GM10847 (cell line): Measurements from ENCODE around the gene ZNF683.

Experiments used
- POLR2A ChIP-seq: IDR thresholded peaks from 2 replicates; pipeline ENCODE4 v1.6.1; 2011; ENCODE audit not compliant: insufficient read length; ENCODE audit errors: extremely low read depth

Gene ZNF683

GRCh38 chr1:26335774-26336476 is 36.6 kb downstream of the ZNF683 start:
- TF ChIP-seq POLR2A, result no peak

GRCh38 chr1:26330276-26330675 is 42.3 kb downstream of the ZNF683 start:
- no peak for TF ChIP-seq POLR2A

GRCh38 chr1:26328597-26328996 is 44.0 kb downstream of the ZNF683 start:
- no peak for TF ChIP-seq POLR2A

- TF ChIP-seq POLR2A, result no peak
Measured at GRCh38 chr1:26327956-26328362, 44.6 kb downstream of the ZNF683 start.

GRCh38 chr1:26324550-26324949 is 48.0 kb downstream of the ZNF683 start:
- no peak for TF ChIP-seq POLR2A

- no peak for TF ChIP-seq POLR2A
Measured at GRCh38 chr1:26323382-26323781, 49.2 kb downstream of the ZNF683 start.

GRCh38 chr1:26322042-26322331 is 50.6 kb downstream of the ZNF683 start:
- no peak for TF ChIP-seq POLR2A

GRCh38 chr1:26321315-26322041 is 51.1 kb downstream of the ZNF683 start:
- no peak for TF ChIP-seq POLR2A

- no peak for TF ChIP-seq POLR2A
Measured at GRCh38 chr1:26320896-26321295, 51.7 kb downstream of the ZNF683 start.

- TF ChIP-seq POLR2A, result peak; percentile 20
Measured at GRCh38 chr1:26318338-26319064, 54.0 kb downstream of the ZNF683 start.

- no peak for TF ChIP-seq POLR2A
Measured at GRCh38 chr1:26317612-26318337, 54.8 kb downstream of the ZNF683 start, which contains the start of gene CD52. Gene CD52 (plus strand): TSS chr1:26317958. CDS start chr1:26318018, 60 bp downstream.

GRCh38 chr1:26317146-26317545 is 55.4 kb downstream of the ZNF683 start:
- TF ChIP-seq POLR2A, result no peak

- no peak for TF ChIP-seq POLR2A
Measured at GRCh38 chr1:26315874-26316850, 56.4 kb downstream of the ZNF683 start.

GRCh38 chr1:26314501-26314900 is 58.0 kb downstream of the ZNF683 start:
- no peak for TF ChIP-seq POLR2A
